Chondrocyte (in vitro differentiated cells): ENCODE results near the gene GGCX. TPM values are rescaled to one million over a fixed set of nuclear protein-coding genes. Genes with fewer than 3 reads are reported as not detected.

Experiments used
- DNase-seq: peaks from one replicate; pipeline ENCODE4 v3.0.0; 2021; ENCODE audit warnings: mixed read lengths, low spot score
- H3K27ac Mint-ChIP-seq: one replicate; pipeline ENCODE4 v1.8.0; 2021; ENCODE audit warnings: mild to moderate bottlenecking, moderate library complexity, mixed read lengths; ENCODE audit not compliant: unreplicated experiment
- H3K27me3 Mint-ChIP-seq: 2 replicates; pipeline ENCODE4 v1.8.0; 2021; ENCODE audit warnings: low read depth, mixed read lengths
- H3K36me3 Mint-ChIP-seq: 2 replicates; pipeline ENCODE4 v1.8.0; 2021; ENCODE audit warnings: low read depth, mixed read lengths
- H3K4me1 Mint-ChIP-seq: 2 replicates; pipeline ENCODE4 v1.8.0; 2021; ENCODE audit warnings: low read depth, mild to moderate bottlenecking, mixed read lengths
- H3K4me3 Mint-ChIP-seq: one replicate; pipeline ENCODE4 v1.8.0; 2021; ENCODE audit warnings: mild to moderate bottlenecking, moderate library complexity, mixed read lengths; ENCODE audit not compliant: unreplicated experiment
- H3K9me3 Mint-ChIP-seq: 2 replicates; pipeline ENCODE4 v1.8.0; 2021; ENCODE audit warnings: low read depth, mixed read lengths
- total RNA-seq: library from RNA; stranded (reverse); gene quantifications from 3 replicates; pipeline ENCODE4 v1.2.1, GENCODE V29; 2021
- TF ChIP-seq, protein P1 (sequence below): fragments of 200-600 bp; sonication (generic); IDR thresholded peaks from 2 replicates; pipeline ENCODE4 v1.5.0; 2021; ENCODE audit warnings: antibody characterized with exemption, mild to moderate bottlenecking, moderate library complexity

The GGCX gene
- total RNA-seq, 1 donor from 2014 or later = 55.7 TPM

- no peak for DNase-seq
- Mint-ChIP-seq H3K27me3 (no peaks in the 10 kb centered on the region), H3K4me3 (no peak overlapping the region), H3K36me3 (no peaks in the 10 kb centered on the region), H3K27ac (no peak overlapping the region), H3K4me1 (peaks cover 6% of the 10 kb centered on the region), H3K9me3 (peaks cover 4% of the 10 kb centered on the region)
- TF ChIP-seq, protein P1, sequence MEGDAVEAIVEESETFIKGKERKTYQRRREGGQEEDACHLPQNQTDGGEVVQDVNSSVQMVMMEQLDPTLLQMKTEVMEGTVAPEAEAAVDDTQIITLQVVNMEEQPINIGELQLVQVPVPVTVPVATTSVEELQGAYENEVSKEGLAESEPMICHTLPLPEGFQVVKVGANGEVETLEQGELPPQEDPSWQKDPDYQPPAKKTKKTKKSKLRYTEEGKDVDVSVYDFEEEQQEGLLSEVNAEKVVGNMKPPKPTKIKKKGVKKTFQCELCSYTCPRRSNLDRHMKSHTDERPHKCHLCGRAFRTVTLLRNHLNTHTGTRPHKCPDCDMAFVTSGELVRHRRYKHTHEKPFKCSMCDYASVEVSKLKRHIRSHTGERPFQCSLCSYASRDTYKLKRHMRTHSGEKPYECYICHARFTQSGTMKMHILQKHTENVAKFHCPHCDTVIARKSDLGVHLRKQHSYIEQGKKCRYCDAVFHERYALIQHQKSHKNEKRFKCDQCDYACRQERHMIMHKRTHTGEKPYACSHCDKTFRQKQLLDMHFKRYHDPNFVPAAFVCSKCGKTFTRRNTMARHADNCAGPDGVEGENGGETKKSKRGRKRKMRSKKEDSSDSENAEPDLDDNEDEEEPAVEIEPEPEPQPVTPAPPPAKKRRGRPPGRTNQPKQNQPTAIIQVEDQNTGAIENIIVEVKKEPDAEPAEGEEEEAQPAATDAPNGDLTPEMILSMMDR = no peak
Observed at GRCh38 chr2:85496436-85496835, 64.9 kb downstream of the GGCX start.

Other genes with a start within 250 kb of the GGCX start
- 79.7 to 101 TPM (median 84.8 TPM) in 3 replicates for gene TGOLN2, start 233.5 kb downstream of the GGCX start, total RNA-seq
- gene RETSAT, start 207.0 kb downstream of the GGCX start, total RNA-seq = 35.6 to 40.3 TPM (median 36.3 TPM) in 3 replicates
- 14.3 to 20.0 TPM (median 15.2 TPM) in 3 replicates for gene ELMOD3, start 206.7 kb downstream of the GGCX start, total RNA-seq
- gene CAPG, start 151.1 kb downstream of the GGCX start, total RNA-seq = 40.5 to 77.6 TPM (median 76.5 TPM) in 3 replicates
- gene SH2D6, start 142.8 kb downstream of the GGCX start, total RNA-seq = 0.47 TPM in 1 of 3 replicates, not detected in the others
- 119 to 155 TPM (median 144 TPM) in 3 replicates for gene MAT2A, start 22.3 kb downstream of the GGCX start, total RNA-seq
- 1.6 to 2.4 TPM (median 2.1 TPM) in 3 replicates for gene VAMP8, start 16.1 kb upstream of the GGCX start, total RNA-seq
- gene VAMP5, start 22.9 kb upstream of the GGCX start, total RNA-seq = 1.8 to 2.4 TPM in 2 of 3 replicates, not detected in the other
- gene RNF181, start 34.3 kb upstream of the GGCX start, total RNA-seq = 76.3 to 93.9 TPM (median 89.4 TPM) in 3 replicates
- gene TMEM150A, start 41.2 kb upstream of the GGCX start, total RNA-seq = 17.1 to 19.9 TPM (median 17.9 TPM) in 3 replicates
- gene C2orf68, start 50.6 kb upstream of the GGCX start, total RNA-seq = 19.4 to 33.9 TPM (median 21.3 TPM) in 3 replicates
- gene USP39, start 54.7 kb upstream of the GGCX start, total RNA-seq = 34.7 to 40.4 TPM (median 35.1 TPM) in 3 replicates
- not detected in 3 replicates for gene SFTPB, start 106.7 kb upstream of the GGCX start, total RNA-seq
- not detected in 3 replicates for gene GNLY, start 132.9 kb upstream of the GGCX start, total RNA-seq
- gene ATOH8, start 192.5 kb upstream of the GGCX start, total RNA-seq = 2.2 to 10.3 TPM (median 2.7 TPM) in 3 replicates